GM12873 (cell line): ENCODE data around the gene PPT1.

Experiments
- TF ChIP-seq, protein P1 (sequence below): IDR thresholded peaks from 2 replicates; pipeline ENCODE4 v1.5.1; 2012; ENCODE audit warnings: low read depth, mild to moderate bottlenecking, moderate library complexity, low read length, control low read depth; ENCODE audit not compliant: insufficient read depth; ENCODE audit errors: missing control alignments

The PPT1 gene

DNA sequence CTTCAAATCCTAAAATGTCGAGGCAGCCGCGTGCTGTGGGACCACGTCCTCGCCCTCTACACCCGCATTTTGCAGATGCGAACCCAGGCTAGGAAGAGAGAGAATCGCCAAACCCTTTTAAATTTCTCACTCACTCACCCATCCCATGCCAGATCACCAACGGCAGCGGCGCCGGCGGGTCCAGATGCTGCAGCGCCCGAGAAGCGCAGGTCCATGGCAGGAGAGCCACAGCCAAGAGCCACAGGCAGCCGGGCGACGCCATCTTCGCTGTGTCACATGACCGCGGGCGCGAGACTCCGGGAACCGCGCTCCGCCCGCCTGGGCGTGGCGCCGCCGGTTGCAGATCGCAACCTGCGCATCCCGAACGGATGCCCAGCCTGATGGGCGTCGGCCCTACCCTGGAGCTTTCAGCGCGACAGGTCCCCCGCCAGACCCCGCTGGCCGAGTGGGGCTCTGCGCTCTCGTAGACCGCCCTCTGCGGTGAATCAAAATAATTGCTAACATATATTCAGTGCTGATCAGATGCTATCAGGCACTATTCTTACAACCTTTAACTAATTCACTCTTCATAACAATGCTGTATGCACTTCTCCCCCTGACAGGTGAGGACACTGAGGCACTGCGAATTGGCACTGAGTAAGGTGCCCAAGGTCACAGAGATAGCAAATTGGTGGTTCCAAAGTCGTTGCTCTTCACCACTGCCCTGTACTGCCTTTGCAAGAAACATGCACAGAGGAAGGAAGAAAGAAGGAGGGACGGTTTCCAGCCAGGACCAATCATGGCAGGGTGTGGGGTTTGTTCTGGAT is at the start of gene PPT1:
TSS of gene PPT1 (minus strand) at position 276 of the 806 bp plus-strand sequence. CDS start at position 262, 14 bp downstream.
- TF ChIP-seq, protein P1, sequence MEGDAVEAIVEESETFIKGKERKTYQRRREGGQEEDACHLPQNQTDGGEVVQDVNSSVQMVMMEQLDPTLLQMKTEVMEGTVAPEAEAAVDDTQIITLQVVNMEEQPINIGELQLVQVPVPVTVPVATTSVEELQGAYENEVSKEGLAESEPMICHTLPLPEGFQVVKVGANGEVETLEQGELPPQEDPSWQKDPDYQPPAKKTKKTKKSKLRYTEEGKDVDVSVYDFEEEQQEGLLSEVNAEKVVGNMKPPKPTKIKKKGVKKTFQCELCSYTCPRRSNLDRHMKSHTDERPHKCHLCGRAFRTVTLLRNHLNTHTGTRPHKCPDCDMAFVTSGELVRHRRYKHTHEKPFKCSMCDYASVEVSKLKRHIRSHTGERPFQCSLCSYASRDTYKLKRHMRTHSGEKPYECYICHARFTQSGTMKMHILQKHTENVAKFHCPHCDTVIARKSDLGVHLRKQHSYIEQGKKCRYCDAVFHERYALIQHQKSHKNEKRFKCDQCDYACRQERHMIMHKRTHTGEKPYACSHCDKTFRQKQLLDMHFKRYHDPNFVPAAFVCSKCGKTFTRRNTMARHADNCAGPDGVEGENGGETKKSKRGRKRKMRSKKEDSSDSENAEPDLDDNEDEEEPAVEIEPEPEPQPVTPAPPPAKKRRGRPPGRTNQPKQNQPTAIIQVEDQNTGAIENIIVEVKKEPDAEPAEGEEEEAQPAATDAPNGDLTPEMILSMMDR: peak; percentile 36

DNA sequence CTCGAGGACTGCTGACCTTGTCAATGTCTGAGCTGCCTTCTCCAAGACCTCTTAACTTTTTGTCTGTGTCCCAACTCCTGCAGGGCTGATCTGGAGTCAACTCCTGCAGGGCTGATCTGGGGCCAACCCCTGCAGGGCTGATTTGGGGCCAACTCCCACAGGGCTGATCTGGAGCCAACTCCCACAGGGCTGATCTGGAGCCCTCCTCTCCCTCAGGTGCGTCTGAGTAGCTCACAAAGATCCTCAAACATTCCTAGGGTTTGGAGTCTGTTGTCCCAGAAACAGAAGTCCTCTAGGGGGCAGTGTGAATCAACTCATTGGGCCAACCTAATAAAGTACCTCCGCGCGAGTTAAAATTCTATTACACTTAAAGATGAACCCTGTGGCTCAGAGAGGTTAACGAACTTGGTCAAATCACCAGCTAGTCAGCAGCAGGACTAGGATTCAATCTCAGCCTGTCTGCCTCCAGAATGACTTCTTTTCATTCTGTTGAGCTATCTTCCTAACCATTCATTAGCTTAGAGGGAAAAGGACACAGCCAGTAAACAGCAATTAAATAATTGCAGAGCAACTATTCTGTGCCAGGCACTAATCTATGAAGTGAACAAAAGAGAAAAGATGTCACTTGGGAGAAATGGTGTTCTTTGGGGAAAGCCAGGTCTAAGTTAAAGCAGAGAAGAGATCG is 47.0 kb upstream of the PPT1 start:
- TF ChIP-seq, protein P1: peak; percentile 75

- TF ChIP-seq, protein P1: no peak
Observed at GRCh38 chr1:40141878-40142535, 45.0 kb upstream of the PPT1 start.

DNA sequence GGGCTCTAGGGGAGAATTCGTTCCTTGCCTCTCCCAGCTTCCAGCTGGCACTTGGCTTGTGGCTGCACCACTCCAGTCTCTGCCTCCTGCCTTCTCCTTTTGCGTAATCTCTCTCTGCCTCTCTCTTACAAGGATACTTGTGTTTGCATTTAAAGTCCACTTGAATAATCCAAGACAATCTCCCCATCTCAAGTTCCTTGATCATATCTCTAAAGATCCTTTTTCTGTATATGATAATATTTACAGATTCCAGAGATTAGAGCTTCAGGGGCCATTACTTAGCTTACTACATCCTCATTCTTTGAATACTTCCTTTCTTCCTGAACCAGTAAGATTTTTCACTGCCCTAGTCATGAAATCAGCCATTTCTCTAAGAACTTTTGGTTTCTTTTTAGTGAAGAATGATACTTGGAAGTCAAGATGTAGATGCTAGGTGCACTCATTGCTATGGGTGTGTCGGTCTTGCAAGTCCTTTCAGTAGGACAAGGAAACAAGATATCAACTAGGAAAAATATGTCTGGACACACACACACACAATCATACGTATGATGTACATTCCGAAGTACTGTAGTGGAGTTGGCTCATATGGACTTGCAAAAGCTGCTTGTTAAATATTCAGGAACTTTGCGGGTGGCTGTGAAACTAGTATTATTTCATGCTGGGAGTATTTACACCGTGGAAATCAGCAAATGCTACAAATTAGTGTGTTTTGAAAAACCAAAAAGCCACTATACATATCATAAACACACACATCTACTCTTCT is 43.3 kb upstream of the PPT1 start:
- TF ChIP-seq, protein P1: no peak

DNA sequence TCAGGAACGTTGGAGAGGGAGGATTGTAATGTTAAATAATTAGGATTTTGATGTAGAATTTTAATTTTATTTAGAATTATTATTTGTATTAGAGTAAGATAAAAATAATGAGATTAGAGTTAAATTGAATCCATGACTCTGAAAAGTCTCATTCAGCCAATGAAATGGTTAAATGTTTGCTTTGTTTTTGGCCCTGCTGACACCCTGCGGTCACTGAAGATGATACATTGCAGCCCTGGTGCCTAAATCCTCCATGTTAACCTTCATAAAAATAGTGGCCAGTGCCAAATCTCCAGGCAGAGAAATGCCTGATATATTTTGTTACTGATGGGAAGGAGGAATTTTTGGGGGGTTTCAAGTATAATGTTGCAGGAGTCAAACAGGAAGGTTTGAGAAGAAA is 36.8 kb upstream of the PPT1 start:
- TF ChIP-seq, protein P1: no peak

DNA sequence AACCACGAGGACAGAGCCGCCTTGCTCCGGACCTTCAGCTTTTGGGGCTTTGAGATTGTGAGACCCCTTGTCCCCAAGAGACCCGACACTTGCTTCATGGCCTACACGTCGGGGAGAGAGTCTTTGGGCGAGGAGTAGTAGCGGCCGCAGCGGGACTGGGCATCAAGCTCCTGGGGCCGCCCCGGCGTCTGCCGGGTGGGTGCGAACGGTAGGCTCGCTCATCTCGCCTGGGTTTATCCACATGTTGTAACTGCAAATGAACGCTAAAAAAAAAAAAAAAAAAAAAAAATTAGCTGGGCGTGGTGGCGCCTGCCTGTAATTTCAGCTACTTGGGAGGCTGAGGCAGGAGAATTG is 36.2 kb upstream of the PPT1 start:
- TF ChIP-seq, protein P1: no peak
